Activated naive CD4-positive, alpha-beta T cell treated with anti-CD3 and anti-CD28 coated beads for 36 hours (primary cell): ENCODE measurements around the gene ZFYVE9. TPM values are rescaled to one million over a fixed set of nuclear protein-coding genes. Genes with fewer than 3 reads are reported as not detected.
"Not testable (repeated sequence)": the region's sequence is repeated elsewhere in the genome, so short reads cannot be mapped to it uniquely, and the experiment has no call there.

Source experiments
- CTCF ChIA-PET: fragments of 350-600 bp; sonication (Branson Sonifier 250); formaldehyde crosslinking; loops from one replicate; lab custom pipeline; 2021; ENCODE audit warnings: antibody characterized with exemption; lab: Charles Lee
- DNase-seq: peaks from one replicate; pipeline ENCODE4 v3.0.0-alpha.2; 2020
- H3K27ac Mint-ChIP-seq: one replicate; pipeline ENCODE4 v1.8.0; 2021; ENCODE audit warnings: mild to moderate bottlenecking, mixed read lengths
- H3K27me3 Mint-ChIP-seq: one replicate; pipeline ENCODE4 v1.8.0; 2021; ENCODE audit warnings: low read depth, mixed read lengths
- H3K36me3 Mint-ChIP-seq: one replicate; pipeline ENCODE4 v1.8.0; 2021; ENCODE audit warnings: low read depth, mixed read lengths
- H3K4me1 Mint-ChIP-seq: one replicate; pipeline ENCODE4 v1.8.0; 2021; ENCODE audit warnings: low read depth, mixed read lengths
- H3K4me3 Mint-ChIP-seq: one replicate; pipeline ENCODE4 v1.8.0; 2021; ENCODE audit warnings: mild to moderate bottlenecking, moderate library complexity, mixed read lengths
- H3K9me3 Mint-ChIP-seq: one replicate; pipeline ENCODE4 v1.8.0; 2021; ENCODE audit warnings: mixed read lengths
- intact Hi-C: fragments of 100-400 bp; cut with micrococcal nuclease; formaldehyde crosslinking; loops from one replicate; pipeline ENCODE4 v1.15.1; 2023
- total RNA-seq, 2 experiments: library from RNA; stranded (reverse); gene quantifications; one replicate each; pipeline ENCODE4 v1.2.3, GENCODE V29; 2021

The ZFYVE9 gene
- total RNA-seq, 2 experiments from 2014 or later: 3.0 to 3.5 TPM

- CTCF ChIA-PET: no interaction called here
Observed at GRCh38 chr1:52359676-52360594, 218.0 kb downstream of the ZFYVE9 start.

GRCh38 chr1:52360595-52360968, 218.7 kb downstream of the ZFYVE9 start:
- Mint-ChIP-seq H3K9me3 (no peaks in the 10 kb centered on the region), H3K27ac (no peak overlapping the region), H3K27me3 (no peaks in the 10 kb centered on the region), H3K4me3 (no peak overlapping the region), H3K36me3 (peaks cover 36% of the 10 kb centered on the region), H3K4me1 (peaks cover 28% of the 10 kb centered on the region)
- intact Hi-C loops: no loop called here
- DNase-seq: no peak
- CTCF ChIA-PET: no interaction called here

More at GRCh38 chr1:52359676-52360594, 218.0 kb downstream of the ZFYVE9 start:
- Mint-ChIP-seq H3K27ac (no peak overlapping the region), H3K27me3 (no peaks in the 10 kb centered on the region), H3K4me3 (no peak overlapping the region), H3K36me3 (peaks cover 34% of the 10 kb centered on the region), H3K9me3 (no peaks in the 10 kb centered on the region), H3K4me1 (peaks cover 22% of the 10 kb centered on the region)
- no peak for DNase-seq
- intact Hi-C loops: no loop called here

DNA sequence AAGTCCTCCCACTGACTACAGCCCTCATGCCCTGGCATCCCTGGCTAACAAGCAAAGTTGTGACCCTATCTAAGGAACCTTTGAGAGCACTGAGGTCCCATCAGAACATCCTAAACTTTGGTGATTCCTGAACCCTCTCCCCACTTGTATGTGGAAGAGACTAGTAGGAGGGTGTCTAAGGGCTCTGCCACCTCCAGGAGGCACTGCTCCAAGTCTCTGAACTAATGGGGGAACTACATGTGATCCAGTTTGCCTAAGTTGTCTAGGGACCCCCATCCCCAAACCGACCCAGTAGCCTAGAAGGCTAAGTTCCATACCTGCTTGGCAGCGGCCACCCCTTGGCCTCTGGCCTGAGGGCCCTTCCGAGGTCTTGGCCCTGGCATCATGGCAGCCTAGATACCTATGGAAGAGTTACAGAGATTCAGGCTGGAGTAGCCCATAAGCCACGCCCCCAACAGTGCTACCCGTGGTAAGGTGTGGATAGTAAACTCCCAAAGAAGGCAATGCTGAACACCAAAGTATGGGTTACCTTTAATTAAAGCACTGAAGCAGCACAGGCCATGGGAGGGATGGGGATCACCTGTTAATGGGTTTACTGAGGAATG, 222.4 kb downstream of the ZFYVE9 start:
- Mint-ChIP-seq H3K27ac (peak overlapping the region; percentile 71), H3K4me3 (peak overlapping the region; percentile 63), H3K9me3 (no peaks in the 10 kb centered on the region), H3K27me3 (no peaks in the 10 kb centered on the region), H3K4me1 (peaks cover 46% of the 10 kb centered on the region), H3K36me3 (peaks cover 17% of the 10 kb centered on the region)
- CTCF ChIA-PET: interaction anchor here (0.6 to 1.8 kb wide), 2 partner anchors 39 to 136 kb away, joined by 4 to 5 read pairs; partner anchors contain the start of genes ORC1 and PRPF38A
- DNase-seq: peak; percentile 32
- intact Hi-C loops: no loop called here

GRCh38 chr1:52365071-52365745, 223.3 kb downstream of the ZFYVE9 start:
- CTCF ChIA-PET: interaction anchor here (0.6 to 1.8 kb wide), 4 partner anchors 16 to 301 kb away, joined by 3 to 5 read pairs (median 4); partner anchors contain the start of genes ORC1 and PRPF38A
- DNase-seq: no peak
- Mint-ChIP-seq H3K27me3 (no peaks in the 10 kb centered on the region), H3K36me3 (peaks cover 18% of the 10 kb centered on the region), H3K9me3 (no peaks in the 10 kb centered on the region), H3K27ac (peak overlapping the region; percentile 88), H3K4me1 (peaks cover 46% of the 10 kb centered on the region), H3K4me3 (peak overlapping the region; percentile 97)
- intact Hi-C loops: loop anchor here (5.0 kb wide), 2 partner anchors 238 to 848 kb away; partner anchors contain the start of gene EPS15

- Mint-ChIP-seq H3K27ac (peak within 1 kb of the TSS; percentile 88), H3K9me3 (no peaks in the 10 kb centered on the region), H3K27me3 (no peaks in the 10 kb centered on the region), H3K4me1 (peaks cover 46% of the 10 kb centered on the region), H3K36me3 (peaks cover 18% of the 10 kb centered on the region), H3K4me3 (peak within 1 kb of the TSS; percentile 97)
- CTCF ChIA-PET: interaction anchor here (0.9 to 1.8 kb wide), 3 partner anchors 17 to 300 kb away, joined by 3 to 5 read pairs (median 3); partner anchors contain the start of genes ORC1 and PRPF38A
- intact Hi-C loops: loop anchor here (1.0 to 5.0 kb wide), 13 partner anchors 38 to 961 kb away; partner anchors contain the start of genes BTF3L4, CPT2, CZIB and EPS15
- DNase-seq: peak; percentile 99
Observed at GRCh38 chr1:52365746-52366516, 224.0 kb downstream of the ZFYVE9 start, which contains the start of gene CC2D1B. Gene CC2D1B, minus strand, starts transcription at chr1:52366205. Its CDS starts 1,585 bp downstream, at chr1:52364620.

DNA sequence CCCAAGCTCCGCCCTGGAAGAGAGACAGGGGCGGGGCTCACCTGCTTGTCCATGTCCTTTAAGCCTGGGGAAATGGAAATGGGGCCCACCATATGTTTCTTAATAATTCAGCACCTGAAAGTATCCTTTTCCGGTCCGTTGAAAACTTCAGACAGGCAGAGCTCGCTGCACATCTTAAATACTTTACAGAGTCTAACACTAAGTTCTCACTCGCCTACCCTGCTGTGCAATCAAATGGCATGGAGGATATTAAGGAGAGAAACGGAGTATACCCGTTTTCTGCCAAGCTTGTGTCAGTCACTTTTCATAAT, 224.6 kb downstream of the ZFYVE9 start:
- DNase-seq: no peak
- H3K4me1 Mint-ChIP-seq: peaks cover 46% of the 10 kb centered on the region

GRCh38 chr1:52367272-52367671, 225.4 kb downstream of the ZFYVE9 start:
- DNase-seq: no peak
- H3K36me3 Mint-ChIP-seq: peaks cover 13% of the 10 kb centered on the region
- no peaks in the 10 kb centered on the region for H3K27me3 Mint-ChIP-seq
- H3K27ac Mint-ChIP-seq: no peak overlapping the region
- H3K9me3 Mint-ChIP-seq: no peaks in the 10 kb centered on the region
- intact Hi-C loops: loop anchor here (2.0 to 5.0 kb wide), 4 partner anchors 240 to 960 kb away; partner anchors contain the start of genes EPS15 and KTI12
- peaks cover 44% of the 10 kb centered on the region for H3K4me1 Mint-ChIP-seq
- CTCF ChIA-PET: interaction anchor here (0.6 to 1.2 kb wide), 2 partner anchors 319 to 359 kb away, joined by 3 to 4 read pairs; no protein-coding TSS in a partner anchor
- peak overlapping the region; percentile 17 for H3K4me3 Mint-ChIP-seq

More for the DNA sequence above, 224.6 kb downstream of the ZFYVE9 start:
- H3K27ac Mint-ChIP-seq: peak overlapping the region; percentile 66
- H3K27me3 Mint-ChIP-seq: no peaks in the 10 kb centered on the region
- intact Hi-C loops: loop anchor here (1.0 to 5.0 kb wide), 13 partner anchors 38 to 960 kb away; partner anchors contain the start of genes BTF3L4, CPT2, CZIB and EPS15
- no peaks in the 10 kb centered on the region for H3K9me3 Mint-ChIP-seq
- H3K4me3 Mint-ChIP-seq: peak overlapping the region; percentile 97
- CTCF ChIA-PET: interaction anchor here (0.6 kb wide), 2 partner anchors 317 to 358 kb away, joined by 3 read pairs; no protein-coding TSS in a partner anchor
- H3K36me3 Mint-ChIP-seq: peaks cover 15% of the 10 kb centered on the region

GRCh38 chr1:52368383-52369172, 226.7 kb downstream of the ZFYVE9 start:
- H3K27me3 Mint-ChIP-seq: no peaks in the 10 kb centered on the region
- no peak overlapping the region for H3K27ac Mint-ChIP-seq
- H3K4me1 Mint-ChIP-seq: peaks cover 34% of the 10 kb centered on the region
- peak overlapping the region; percentile 54 for H3K4me3 Mint-ChIP-seq
- CTCF ChIA-PET: interaction anchor here (0.6 to 1.2 kb wide), 12 partner anchors 10 to 486 kb away, joined by 3 to 6 read pairs (median 4); no protein-coding TSS in a partner anchor
- peak; percentile 75 for DNase-seq
- peaks cover 20% of the 10 kb centered on the region for H3K36me3 Mint-ChIP-seq
- intact Hi-C loops: loop anchor here (1.0 to 5.0 kb wide), 3 partner anchors 241 to 851 kb away; partner anchors contain the start of gene EPS15
- H3K9me3 Mint-ChIP-seq: no peaks in the 10 kb centered on the region

GRCh38 chr1:52369851-52370250, 228.0 kb downstream of the ZFYVE9 start:
- H3K9me3 Mint-ChIP-seq, CTCF ChIA-PET, DNase-seq, H3K4me3 Mint-ChIP-seq, H3K27me3 Mint-ChIP-seq, H3K27ac Mint-ChIP-seq: not testable (repeated sequence)
- H3K4me1 Mint-ChIP-seq: peaks cover 24% of the 10 kb centered on the region
- intact Hi-C loops: loop anchor here (5.0 kb wide), 2 partner anchors 243 to 853 kb away; partner anchors contain the start of gene EPS15
- H3K36me3 Mint-ChIP-seq: peaks cover 31% of the 10 kb centered on the region

- CTCF ChIA-PET: no interaction called here
- Mint-ChIP-seq H3K27me3 (no peaks in the 10 kb centered on the region), H3K27ac (no peak overlapping the region), H3K36me3 (peaks cover 76% of the 10 kb centered on the region), H3K4me3 (no peak overlapping the region), H3K9me3 (no peaks in the 10 kb centered on the region), H3K4me1 (no peaks in the 10 kb centered on the region)
- intact Hi-C loops: no loop called here
- DNase-seq: no peak
Observed at GRCh38 chr1:52385376-52385775, 243.5 kb downstream of the ZFYVE9 start.
